IMR-90 (cell line): ENCODE data around the gene PDCD11.

Experiments
- CTCF ChIP-seq: conservative IDR thresholded peaks from 2 replicates; pipeline ENCODE4 v1.5.1; 2012; ENCODE audit warnings: mild to moderate bottlenecking, low read depth, low read length, improper control_type of control experiment
- ELK1 ChIP-seq: fragments of 150-350 bp; IDR thresholded peaks from 2 replicates; pipeline ENCODE4 v1.6.1; 2016; ENCODE audit warnings: low read depth, mild to moderate bottlenecking, low read length, moderate library complexity, borderline replicate concordance
- FOS ChIP-seq: fragments of 150-350 bp; IDR thresholded peaks from 2 replicates; pipeline ENCODE4 v1.6.1; 2016; ENCODE audit warnings: low read depth, low read length
- RAD21 ChIP-seq: IDR thresholded peaks from 2 replicates; pipeline ENCODE4 v1.6.1; 2012; ENCODE audit warnings: low read length, improper control_type of control experiment
- RCOR1 ChIP-seq: IDR thresholded peaks from 2 replicates; pipeline ENCODE4 v1.6.1; 2012; ENCODE audit warnings: mild to moderate bottlenecking, low read length, improper control_type of control experiment; ENCODE audit not compliant: insufficient replicate concordance

- TF ChIP-seq CTCF (no peak), RAD21 (no peak), RCOR1 (no peak), FOS (no peak), ELK1 (no peak)
These were observed 33.2 kb downstream of the PDCD11 start for GRCh38 chr10:103429647-103430046.
